HG02759 (cell line): ENCODE measurements around the gene CS.
"Not testable (repeated sequence)": the region's sequence is repeated elsewhere in the genome, so short reads cannot be mapped to it uniquely, and the experiment has no call there.

Source experiments
- ATAC-seq: cut with Tn5 transposase; IDR thresholded peaks from one replicate; pipeline ENCODE4 v1.9.1; 2021; ENCODE audit warnings: mild to moderate bottlenecking, moderate library complexity; ENCODE audit not compliant: unreplicated experiment

Gene CS

DNA sequence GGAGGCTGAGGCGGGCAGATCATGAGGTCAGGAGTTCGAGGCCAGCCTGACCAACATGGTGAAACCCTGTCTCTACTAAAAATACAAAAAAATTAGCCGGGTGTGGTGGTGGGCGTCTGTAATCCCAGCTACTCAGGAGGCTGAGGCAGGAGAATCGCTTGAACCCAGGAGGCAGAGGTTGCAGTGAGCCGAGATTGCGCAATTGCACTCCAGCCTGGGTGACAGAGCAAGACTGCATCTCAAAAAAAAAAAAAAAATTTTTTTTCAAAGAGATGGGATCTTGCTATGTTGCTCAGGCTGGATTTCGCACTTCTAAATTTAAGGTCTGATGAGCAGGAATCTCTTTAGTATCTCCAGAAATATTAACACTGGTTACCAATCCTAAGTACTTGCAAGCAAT lies 21.5 kb upstream of the CS start:
- not testable (repeated sequence) for ATAC-seq

DNA sequence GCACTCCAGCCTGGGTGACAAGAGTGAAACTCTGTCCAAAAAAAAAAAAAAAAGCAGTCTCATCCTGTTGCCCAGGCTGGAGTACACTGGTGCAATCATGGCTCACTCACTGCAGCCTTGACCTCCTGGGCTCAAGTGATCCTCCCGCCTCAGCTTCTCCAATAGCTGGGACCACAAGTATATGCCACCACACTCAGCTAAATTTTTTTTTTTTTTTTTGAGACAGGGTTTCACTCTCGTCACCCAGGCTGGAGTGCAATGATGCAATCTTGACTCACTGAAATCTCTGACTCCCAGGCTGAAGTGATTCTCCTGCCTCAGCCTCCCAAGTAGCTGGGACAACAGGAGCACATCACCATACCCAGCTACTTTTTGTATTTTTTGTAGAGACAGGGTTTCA lies 20.9 kb upstream of the CS start:
- no peak for ATAC-seq

DNA sequence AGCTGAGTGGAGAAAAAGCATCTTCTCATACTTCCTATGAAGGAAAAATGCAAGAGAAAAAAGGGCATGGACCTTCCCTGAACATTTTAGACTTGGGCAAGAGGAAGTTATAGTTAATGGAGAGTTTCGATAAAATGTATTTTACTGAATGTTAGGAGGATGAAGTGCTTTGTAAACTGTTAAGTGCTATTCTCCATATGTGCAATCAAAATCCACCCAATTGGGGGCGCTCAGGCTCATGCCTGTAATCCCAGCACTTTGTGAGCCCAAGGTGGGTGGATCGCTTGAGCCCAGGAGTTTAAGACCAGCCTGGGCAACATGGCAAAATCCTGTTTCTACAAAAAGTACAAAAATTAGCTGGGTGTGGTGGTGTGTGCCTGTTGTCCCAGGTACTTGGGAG lies 17.5 kb upstream of the CS start:
- no peak for ATAC-seq

DNA sequence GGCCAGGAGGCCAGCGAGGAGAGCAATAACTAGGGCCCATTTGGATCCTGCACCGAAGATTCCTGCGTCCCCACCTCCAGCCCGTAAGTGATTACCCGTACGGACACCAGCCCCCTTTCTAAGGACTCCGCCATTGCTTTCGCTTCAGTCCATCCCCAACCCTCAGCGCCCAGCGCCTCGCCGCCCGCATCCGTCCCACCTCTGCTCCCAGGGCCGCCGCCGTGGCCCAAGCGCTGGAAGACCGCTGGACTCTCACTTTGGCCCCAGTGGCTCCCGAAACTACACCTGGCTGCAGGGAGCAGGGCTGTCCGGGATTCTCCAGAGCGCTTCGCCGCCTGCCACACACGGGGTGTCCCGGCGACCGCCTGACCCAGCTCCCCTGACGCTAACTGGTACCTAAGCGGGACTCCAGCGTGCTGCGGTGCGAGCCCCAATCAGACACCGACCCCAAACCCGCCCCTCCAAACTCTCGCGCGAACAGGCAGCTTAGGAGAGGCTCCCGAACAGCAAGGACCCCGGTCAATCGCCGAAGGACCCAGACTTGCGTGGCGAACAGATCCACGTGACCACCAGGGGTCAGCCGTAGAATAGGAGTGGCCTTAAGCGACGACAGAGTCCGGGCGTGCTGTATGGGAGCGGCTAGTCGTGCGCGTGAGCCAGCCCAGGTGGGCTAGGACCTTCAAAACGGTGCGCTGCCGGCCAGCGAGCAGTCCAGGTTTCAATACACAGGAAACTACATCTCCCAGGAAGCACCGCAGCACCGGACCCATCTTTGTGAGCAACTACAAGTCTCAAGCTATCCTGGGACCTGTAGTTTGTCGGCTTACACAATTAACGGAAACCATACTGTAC lies 15.7 kb upstream of the CS start, which contains the start of gene CNPY2:
CNPY2 (minus strand) TSS at position 367 of the 852 bp plus-strand sequence. CDS start 771 bp downstream, outside the sequence.
- peak; percentile 90 for ATAC-seq

DNA sequence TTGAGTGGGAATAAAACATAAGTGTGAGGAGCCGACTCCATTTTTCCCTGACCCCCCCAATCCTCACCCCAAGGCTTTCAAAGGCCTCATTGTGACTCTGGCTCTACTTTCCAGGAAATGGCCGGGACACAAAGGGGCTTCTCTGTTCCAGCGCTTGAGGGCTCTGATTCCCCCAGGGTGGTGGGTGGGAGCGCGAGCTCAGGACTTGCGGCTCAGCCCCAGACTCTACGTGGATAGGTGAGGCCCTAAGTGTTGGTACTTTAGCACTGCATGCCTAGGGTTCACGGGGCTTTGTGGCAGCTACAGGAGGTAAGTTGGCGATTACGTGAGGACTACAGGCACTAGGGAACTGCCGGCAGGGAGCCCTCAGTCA lies 15.1 kb upstream of the CS start:
- ATAC-seq = no peak

DNA sequence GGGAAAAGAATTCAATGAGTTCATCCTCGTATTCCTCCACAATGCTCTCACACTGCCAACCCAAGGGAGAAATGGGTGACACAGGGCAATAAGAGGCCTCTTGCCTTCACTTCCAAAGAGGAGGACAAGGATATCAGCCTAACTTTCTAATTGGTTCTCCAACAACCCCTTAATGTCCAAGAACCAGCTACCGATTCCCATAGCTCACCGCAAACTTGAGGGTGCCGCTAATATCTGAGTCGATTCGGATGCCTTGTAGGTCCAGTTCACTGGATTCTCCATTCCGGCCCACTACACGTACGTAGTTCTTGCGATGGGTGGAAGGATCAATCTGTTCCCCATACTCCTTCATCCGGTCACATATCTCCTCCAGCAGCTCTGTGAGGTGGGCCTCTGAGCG lies 10.9 kb upstream of the CS start:
- no peak for ATAC-seq

DNA sequence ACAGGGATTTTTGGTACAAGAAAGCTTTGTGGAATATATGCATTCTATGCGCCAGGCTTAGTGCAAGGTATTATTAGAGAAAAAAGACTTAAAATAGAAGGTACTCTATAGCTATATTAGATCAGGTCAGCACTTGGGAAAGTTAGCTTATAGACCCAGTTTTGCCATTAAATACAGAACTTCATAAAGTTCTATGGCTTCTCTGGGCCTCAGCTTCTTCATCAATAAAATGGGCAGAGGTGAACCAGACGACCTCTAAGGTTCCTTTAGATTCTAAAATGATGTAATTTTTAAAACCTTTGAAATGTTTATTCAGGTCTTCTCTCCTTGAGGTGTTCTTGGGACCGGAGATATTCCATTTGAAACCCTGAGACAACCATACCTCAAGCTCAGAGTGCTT lies 8.6 kb upstream of the CS start:
- no peak for ATAC-seq

DNA sequence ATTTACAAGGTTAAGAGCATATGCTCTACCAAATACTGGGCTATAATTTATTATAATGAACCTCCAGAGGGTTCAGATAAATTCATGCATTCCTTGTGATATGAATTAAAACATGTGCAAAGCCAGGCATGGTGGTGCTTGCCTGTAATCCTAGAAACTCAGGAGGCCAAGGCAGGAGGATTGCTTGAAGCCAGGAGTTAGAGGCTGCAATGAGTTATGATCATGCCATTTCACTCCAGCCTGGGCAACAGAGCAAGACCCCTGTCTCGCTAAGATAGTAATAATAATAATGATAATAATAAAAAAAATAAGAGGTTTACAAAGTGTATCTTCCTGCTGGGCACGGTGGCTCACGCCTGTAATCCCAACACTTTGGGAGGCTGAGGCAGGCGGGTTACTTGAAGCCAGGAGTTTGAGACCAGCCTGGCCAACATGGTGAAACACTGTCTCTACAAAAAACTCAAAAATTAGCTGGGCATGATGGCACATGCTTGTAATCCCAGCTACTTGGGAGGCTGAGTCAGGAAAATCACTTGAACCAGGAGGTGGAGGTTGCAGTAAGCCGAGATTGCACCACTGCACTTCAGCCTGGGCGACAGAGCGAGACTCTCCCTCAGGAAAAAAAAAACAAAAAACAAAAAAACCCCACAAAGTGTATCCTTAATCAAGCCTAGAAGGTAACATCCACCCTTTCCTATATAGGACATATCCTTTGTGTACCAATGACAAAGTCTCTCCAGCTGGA lies 7.3 kb upstream of the CS start:
- ATAC-seq = no peak

DNA sequence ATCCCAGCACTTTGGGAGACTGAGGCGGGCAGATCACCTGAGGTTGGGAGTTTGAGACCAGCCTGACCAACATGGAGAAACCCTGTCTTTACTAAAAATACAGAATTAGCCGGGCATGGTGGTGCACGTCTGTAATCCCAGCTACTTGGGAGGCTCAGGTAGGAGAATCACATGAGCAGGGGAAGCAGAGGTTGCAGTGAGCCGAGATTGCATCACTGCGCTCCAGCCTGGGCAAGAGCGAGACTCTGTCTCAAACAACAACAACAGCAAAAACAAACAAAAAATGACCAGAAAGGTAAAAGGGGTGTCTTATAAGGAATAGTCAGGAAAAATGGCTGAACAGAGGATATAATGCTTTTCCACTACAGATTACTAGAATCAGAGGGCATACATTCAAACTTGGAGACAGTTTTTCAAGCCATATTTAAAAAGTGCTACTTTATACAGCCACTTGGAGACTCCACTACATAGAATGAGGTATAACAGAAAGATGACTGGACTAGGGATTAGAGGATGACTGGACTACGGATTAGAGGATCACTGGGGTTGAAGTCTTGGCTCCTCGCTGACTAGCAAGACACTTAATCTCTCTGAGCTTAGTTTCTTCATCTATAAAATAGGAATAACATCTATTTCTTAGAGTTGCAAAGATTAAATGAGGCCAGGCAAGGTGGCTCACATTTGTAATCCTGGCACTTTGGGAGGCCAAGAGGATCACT lies 4.9 kb upstream of the CS start:
- ATAC-seq = no peak

DNA sequence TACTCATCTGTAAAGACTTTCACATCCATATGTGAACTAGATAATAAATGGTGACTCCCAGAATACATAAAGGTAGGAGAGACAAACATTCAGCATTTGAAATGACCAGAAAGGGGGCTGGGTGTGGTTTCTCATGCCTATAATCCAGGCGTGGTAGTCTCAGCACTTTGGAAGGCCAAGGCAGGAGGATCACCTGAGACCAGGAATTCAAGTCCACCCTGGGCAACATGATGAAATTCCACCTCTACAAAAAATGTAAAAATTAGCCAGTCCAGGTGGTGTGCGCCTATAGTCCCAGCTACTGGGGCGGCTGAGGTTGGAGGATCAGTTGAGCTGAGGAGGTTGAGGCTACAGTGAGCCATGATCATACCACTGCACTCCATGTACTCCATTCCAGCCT lies 4.1 kb upstream of the CS start:
- no peak for ATAC-seq

DNA sequence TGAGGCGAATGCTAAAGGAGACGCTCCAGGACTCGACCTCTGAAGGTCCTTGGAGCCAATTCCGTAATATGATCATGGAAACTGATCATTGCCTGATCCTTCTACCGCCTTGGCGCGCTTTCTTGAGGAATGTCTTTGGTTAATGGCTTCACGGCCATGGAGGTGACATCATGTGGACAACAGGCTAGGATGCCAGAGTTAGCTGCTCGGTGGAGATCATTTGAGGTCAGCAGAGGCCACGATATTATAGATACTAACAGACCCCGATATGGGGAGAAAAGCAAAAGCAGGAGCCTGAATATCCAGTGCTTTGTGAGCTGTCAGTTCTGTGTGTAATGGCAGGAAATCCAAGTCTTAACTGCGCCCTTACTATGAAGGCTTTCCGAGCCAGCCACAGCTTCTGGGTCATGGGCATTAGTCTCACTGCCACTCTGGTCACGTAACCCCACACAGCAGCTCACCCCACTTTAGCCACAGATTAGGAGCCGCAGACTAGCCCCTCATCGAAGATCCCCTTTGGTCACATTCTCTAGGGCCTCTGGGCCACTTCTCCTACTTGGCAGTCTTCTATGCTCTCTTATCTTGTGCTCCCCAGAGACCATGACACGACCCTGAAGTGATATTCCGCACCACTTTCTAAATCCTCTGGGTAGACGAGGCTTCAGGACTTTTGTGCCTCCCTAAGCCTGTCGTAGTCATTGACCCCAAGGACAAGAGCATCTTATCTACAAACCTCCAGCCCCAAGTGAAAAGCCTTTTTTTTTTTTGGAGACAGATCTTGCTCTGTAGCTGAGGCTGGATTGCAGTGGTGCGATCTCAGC lies 724 bp upstream of the CS start:
- no peak for ATAC-seq

DNA sequence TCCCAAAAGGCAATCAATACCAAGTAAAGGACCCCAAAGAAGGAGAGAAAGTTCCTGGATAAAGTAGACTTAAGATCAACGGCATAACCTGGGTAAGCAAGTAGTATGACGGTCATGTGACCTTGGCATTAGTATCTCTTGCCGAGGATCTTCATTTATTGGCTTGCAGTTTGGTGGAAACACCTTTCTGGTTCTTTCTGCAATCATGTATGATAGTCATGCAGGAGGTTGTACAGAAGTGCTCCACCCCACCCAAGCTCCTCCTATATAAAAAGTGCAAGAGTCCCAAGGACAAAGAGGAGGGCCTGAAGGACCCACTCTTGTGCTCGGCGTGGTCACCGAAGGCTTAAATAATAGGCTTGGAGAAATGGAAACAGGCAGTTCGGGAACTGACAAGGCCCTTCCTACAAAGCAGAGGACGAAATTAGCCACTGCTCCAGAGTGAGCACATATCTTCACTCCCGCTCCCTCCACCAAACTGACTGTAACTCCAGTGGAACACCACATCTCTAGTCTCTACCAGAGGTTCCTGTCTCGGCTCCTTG lies 750 bp downstream of the CS start:
- ATAC-seq = no peak

DNA sequence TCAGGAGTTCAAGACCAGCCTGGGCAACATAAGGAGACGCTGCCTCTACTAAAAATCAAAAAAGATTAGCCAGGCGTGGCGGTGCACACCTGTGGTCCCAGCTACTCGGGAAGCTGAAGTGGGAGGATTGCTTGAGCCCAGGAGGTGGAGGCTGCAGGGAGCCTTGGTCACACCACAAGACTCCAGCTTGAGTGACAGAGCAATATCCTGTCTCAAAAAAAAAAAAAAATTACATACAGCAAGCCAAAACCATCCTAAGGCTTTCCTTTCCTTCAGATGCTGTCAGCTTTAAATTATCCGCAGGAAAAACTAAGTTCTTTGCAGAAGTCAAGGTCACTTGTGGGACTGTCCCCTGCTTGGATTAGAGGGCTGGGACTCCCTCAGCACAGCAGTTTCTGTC lies 1.3 kb downstream of the CS start:
- ATAC-seq = no peak

DNA sequence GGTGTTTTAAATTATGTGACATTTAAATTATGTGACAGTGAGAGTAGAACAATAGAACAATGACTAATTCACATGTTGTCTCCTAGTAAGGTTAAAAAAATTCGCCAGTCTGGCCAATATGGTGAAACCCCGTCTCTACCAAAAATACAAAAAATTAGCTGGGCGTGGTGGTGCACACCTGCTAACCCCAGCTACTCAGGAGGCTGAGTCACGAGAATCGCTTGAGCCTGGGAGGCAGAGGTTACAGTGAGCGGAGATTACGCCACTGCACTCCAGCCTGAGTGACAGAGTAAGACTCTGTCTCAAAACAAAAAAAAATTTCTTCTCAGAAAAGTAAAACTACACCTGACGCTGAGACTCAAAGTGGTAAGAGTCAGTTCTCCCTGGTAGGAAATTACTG lies 2.7 kb downstream of the CS start:
- ATAC-seq = no peak

DNA sequence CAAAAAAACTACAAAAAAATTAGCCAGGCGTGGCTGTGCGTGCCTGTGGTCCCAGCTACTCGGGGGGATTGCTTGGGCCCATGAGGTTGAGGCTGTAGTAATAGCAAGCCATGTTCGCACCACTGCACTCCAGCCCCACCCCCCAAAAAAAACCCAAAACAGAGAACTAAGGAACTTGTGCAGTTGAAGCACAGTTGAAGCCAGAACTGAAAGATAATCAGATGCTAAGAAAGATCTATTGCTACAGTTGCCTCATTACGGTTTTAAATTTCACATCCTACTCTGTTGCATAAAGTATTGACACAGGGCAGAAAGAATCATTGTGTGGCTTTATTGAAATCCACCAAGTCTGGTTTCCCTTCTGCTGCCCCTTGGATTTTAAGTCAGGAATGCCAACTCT lies 3.8 kb downstream of the CS start:
- no peak for ATAC-seq

DNA sequence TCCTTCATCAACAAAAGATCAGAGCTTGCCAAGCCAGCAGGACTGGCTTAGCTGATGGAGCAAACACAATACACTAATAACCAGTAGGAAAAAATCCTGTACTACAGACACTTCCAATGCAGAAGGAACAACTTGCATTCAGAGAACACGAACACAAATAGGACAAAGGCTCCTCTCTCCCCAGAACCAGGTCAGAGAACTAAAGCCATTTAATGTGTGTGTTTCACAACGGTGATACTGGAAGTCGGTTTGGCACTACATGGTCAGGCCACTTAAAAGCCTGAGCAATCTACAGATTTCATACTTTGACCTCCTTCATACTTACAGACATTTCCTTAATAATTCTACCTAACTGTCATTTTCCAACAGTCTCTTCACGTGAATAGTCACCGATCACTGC lies 6.3 kb downstream of the CS start:
- no peak for ATAC-seq

DNA sequence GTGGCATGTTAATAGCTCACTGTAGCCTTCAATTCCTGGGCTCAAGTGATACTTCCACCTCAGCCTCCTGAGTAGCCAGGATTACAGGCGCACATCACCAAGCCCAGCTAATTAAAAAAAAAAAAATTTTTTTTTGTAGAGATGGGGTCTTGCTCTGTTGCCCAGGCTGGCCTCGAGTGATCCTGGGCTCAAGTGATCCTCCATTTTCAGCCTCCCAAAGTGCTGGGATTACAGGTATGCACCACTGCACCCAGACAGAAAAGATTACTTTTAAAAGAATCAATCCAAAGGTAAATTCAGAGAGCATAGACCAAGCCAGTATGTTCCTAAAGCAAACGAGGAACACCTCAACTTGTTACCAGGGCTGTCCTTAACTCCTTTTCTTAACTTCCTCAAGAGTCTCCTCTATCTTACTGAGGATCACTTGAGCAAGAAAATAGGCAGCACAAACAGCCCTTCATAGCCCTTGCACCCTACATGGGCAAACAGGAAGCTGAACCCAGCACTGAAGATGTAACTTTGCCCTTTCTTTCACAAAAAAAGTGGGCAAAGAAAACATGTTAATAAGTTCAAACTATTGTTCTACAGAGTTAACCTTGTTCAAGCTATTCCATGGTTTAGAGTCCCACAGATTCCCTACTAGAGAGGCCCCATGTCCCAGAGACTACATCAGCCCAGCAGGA lies 11.3 kb downstream of the CS start:
- no peak for ATAC-seq

DNA sequence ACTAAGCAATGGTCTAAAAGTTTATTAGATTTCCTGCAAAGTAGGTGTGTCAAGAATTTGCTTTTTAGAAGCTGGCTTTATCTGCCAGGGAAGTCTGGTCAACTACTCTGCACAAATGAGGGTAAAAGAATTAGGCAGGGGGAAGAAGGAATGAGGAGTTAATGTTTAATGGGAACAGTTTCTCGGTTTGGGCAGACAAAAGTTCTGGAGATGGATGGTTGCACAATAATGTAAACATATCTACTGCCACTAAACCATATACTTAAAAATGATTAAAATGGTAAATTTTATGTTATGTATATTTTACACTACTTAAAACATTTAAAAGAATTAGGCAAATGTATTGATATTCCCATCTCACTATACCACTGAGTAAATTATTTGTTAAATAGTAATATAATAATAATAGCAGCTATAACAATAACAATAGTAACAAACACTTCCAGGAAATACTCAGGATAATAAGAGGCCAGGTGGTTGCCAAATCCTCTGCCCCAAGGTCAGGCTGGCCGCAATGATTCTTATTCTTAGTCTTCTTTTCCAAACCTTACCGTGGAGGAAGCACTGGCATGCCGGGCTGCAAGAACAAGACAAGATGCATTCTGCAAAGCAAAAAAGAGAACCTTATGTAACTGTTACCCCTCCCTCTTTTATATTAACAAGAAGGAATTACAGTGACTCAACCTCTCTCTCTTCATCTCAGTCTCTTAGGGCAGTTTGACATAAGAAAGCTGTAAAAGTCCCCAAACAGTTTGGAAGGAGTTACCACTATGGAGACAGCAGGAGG lies 13.9 kb downstream of the CS start:
- ATAC-seq = no peak

DNA sequence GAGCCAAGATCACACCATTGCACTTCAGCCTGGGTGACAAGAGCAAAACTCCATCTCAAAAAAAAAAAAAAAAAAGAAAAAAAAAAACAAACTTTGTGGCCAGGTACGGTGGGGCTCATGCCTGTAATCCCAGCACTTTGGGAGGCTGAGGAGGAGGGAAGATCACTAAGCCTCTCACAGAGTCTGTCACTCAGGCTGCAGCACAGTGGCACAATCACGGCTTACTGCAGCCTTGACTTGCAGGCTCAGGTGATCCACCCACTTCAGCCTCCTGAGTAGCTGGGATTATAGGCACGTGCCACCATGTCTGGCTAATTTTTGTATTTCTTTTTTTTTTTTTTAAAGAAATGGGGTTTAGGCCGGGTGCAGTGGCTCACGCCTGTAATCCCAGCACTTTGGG lies 15.9 kb downstream of the CS start:
- not testable (repeated sequence) for ATAC-seq
